Chondrocyte (in vitro differentiated cells): ENCODE results near the gene MGME1. TPM values are rescaled to one million over a fixed set of nuclear protein-coding genes. Genes with fewer than 3 reads are reported as not detected.

Experiments used
- DNase-seq: peaks from one replicate; pipeline ENCODE4 v3.0.0; 2021; ENCODE audit warnings: mixed read lengths, low spot score
- H3K27ac Mint-ChIP-seq: one replicate; pipeline ENCODE4 v1.8.0; 2021; ENCODE audit warnings: mild to moderate bottlenecking, moderate library complexity, mixed read lengths; ENCODE audit not compliant: unreplicated experiment
- H3K27me3 Mint-ChIP-seq: 2 replicates; pipeline ENCODE4 v1.8.0; 2021; ENCODE audit warnings: low read depth, mixed read lengths
- H3K36me3 Mint-ChIP-seq: 2 replicates; pipeline ENCODE4 v1.8.0; 2021; ENCODE audit warnings: low read depth, mixed read lengths
- H3K4me1 Mint-ChIP-seq: 2 replicates; pipeline ENCODE4 v1.8.0; 2021; ENCODE audit warnings: low read depth, mild to moderate bottlenecking, mixed read lengths
- H3K4me3 Mint-ChIP-seq: one replicate; pipeline ENCODE4 v1.8.0; 2021; ENCODE audit warnings: mild to moderate bottlenecking, moderate library complexity, mixed read lengths; ENCODE audit not compliant: unreplicated experiment
- H3K9me3 Mint-ChIP-seq: 2 replicates; pipeline ENCODE4 v1.8.0; 2021; ENCODE audit warnings: low read depth, mixed read lengths
- CTCF ChIP-seq: fragments of 200-600 bp; sonication (generic); IDR thresholded peaks from 2 replicates; pipeline ENCODE4 v1.5.0; 2021; ENCODE audit warnings: antibody characterized with exemption, mild to moderate bottlenecking, moderate library complexity
- total RNA-seq: library from RNA; stranded (reverse); gene quantifications from 3 replicates; pipeline ENCODE4 v1.2.1, GENCODE V29; 2021

The MGME1 gene
- total RNA-seq, 1 donor from 2014 or later, result 15.1 TPM

DNA sequence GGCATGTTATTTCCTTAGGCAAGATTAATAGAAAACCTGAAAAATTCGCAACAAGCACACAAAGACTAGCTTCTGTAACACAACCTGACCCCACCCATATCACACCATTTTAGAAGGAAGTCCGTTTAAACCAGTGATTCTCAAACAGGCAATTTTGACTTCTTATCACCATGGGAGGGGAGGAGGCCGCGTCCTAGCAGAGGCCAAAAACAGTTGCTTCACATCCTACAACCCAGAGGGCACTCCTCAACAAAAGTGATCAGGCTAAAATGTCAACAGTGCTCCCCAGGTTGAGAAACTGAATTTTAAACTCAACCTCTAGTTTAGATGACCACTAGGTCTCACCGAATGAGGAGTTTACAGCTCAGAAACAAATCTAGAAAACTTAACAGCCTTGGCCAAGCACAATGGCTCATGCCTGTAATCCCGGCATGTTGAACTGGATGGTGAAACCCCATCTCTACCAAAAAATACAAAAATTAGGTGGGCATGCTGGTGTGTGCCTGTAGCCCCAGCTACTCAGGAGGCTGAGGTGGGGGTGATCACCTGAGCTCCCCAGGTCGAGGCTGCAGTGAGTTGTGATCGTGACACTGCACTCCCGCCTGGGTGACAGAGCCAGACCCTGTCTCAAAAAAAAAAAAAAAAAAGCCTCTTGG is 3.6 kb upstream of the MGME1 start:
- peak overlapping the region; percentile 73 for H3K4me3 Mint-ChIP-seq
- H3K27ac Mint-ChIP-seq, result peak overlapping the region; percentile 90
- H3K27me3 Mint-ChIP-seq, result no peaks in the 10 kb centered on the region
- H3K9me3 Mint-ChIP-seq, result no peaks in the 10 kb centered on the region
- DNase-seq, result no peak
- TF ChIP-seq CTCF, result no peak
- peaks cover 71% of the 10 kb centered on the region for H3K4me1 Mint-ChIP-seq
- H3K36me3 Mint-ChIP-seq, result peaks cover 3% of the 10 kb centered on the region

GRCh38 chr20:17966432-17967310 is 2.1 kb upstream of the MGME1 start:
- TF ChIP-seq CTCF, result peak; percentile 69
- Mint-ChIP-seq H3K9me3 (no peaks in the 10 kb centered on the region), H3K36me3 (peaks cover 3% of the 10 kb centered on the region), H3K27me3 (no peaks in the 10 kb centered on the region), H3K27ac (peak overlapping the region; percentile 90), H3K4me1 (peaks cover 71% of the 10 kb centered on the region), H3K4me3 (peak overlapping the region; percentile 73)
- DNase-seq, result no peak

- DNase-seq, result no peak
- H3K4me3 Mint-ChIP-seq, result peak overlapping the region; percentile 73
- H3K4me1 Mint-ChIP-seq, result peaks cover 71% of the 10 kb centered on the region
- no peaks in the 10 kb centered on the region for H3K27me3 Mint-ChIP-seq
- H3K9me3 Mint-ChIP-seq, result no peaks in the 10 kb centered on the region
- H3K36me3 Mint-ChIP-seq, result peaks cover 3% of the 10 kb centered on the region
- TF ChIP-seq CTCF, result no peak
- H3K27ac Mint-ChIP-seq, result peak overlapping the region; percentile 90
Observed at GRCh38 chr20:17967521-17968365, 1.1 kb upstream of the MGME1 start.

DNA sequence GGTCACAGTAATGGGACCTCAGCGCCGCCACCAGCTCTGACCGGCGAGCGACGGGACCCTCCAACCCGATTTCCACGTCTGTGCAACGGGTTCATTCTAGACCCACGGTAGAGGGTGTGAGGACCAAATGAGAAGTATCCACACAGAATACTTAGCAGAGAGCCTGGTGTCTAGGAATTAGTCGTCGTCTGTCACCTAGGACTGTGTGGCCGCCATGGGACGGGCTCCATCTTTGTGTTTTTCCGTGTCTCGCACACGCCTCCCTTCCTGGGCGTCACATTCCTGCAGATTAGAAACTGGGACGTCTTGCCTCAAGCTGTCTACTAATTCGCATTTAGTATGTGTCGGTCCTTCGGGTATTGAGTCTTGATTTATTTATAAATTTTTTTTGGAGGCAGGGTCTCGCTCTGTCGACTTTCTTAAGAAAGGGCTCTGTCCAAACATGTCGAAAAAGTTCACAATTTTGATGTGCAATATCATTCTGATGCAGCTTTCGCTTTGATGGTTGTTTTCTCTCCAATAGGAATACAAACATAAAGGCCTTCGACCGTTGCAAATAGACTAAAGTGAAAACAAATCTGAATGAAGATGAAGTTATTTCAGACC is 563 bp downstream of the MGME1 start:
- DNase-seq, result no peak
- Mint-ChIP-seq H3K36me3 (peaks cover 1% of the 10 kb centered on the region), H3K4me1 (peaks cover 70% of the 10 kb centered on the region), H3K27ac (peak overlapping the region; percentile 99), H3K27me3 (no peaks in the 10 kb centered on the region), H3K4me3 (peak overlapping the region; percentile 73), H3K9me3 (no peaks in the 10 kb centered on the region)
- no peak for TF ChIP-seq CTCF
